Type B pancreatic cell (in vitro differentiated cells): ENCODE measurements around the gene MYH8. TPM values are rescaled to one million over a fixed set of nuclear protein-coding genes. Genes with fewer than 3 reads are reported as not detected.

Experiments
- DNase-seq: peaks from one replicate; pipeline ENCODE4 v3.0.0; 2021; ENCODE audit warnings: mixed read lengths; ENCODE audit not compliant: unreplicated experiment; ENCODE audit errors: extremely low spot score
- H3K27ac Mint-ChIP-seq: 2 replicates; pipeline ENCODE4 v1.8.0; 2021; ENCODE audit warnings: mild to moderate bottlenecking, mixed read lengths
- H3K27me3 Mint-ChIP-seq: 2 replicates; pipeline ENCODE4 v1.8.0; 2021; ENCODE audit warnings: mixed read lengths
- H3K36me3 Mint-ChIP-seq: 2 replicates; pipeline ENCODE4 v1.8.0; 2021; ENCODE audit warnings: mixed read lengths
- H3K4me1 Mint-ChIP-seq: one replicate; pipeline ENCODE4 v1.8.0; 2021; ENCODE audit warnings: mixed read lengths; ENCODE audit not compliant: unreplicated experiment
- H3K4me3 Mint-ChIP-seq: 2 replicates; pipeline ENCODE4 v1.8.0; 2021; ENCODE audit warnings: mild to moderate bottlenecking, mixed read lengths
- H3K9me3 Mint-ChIP-seq: 2 replicates; pipeline ENCODE4 v1.8.0; 2021; ENCODE audit warnings: mixed read lengths
- CTCF ChIP-seq: fragments of 200-600 bp; sonication (generic); conservative IDR thresholded peaks from 2 replicates; pipeline ENCODE4 v1.5.0; 2021; ENCODE audit warnings: antibody characterized with exemption, mild to moderate bottlenecking
- total RNA-seq: library from RNA; stranded (reverse); gene quantifications from 2 replicates; pipeline ENCODE4 v1.2.1, GENCODE V29; 2021; ENCODE audit warnings: low replicate concordance

Gene MYH8
- total RNA-seq, 1 donor from 2014 or later: 0.68 TPM

GRCh38 chr17:10457952-10458351 is 36.2 kb upstream of the MYH8 start:
- peaks cover 68% of the 10 kb centered on the region for H3K27me3 Mint-ChIP-seq
- H3K4me3 Mint-ChIP-seq: no peak overlapping the region
- no peak for DNase-seq
- no peaks in the 10 kb centered on the region for H3K9me3 Mint-ChIP-seq
- H3K4me1 Mint-ChIP-seq: no peaks in the 10 kb centered on the region
- H3K27ac Mint-ChIP-seq: no peak overlapping the region
- H3K36me3 Mint-ChIP-seq: no peaks in the 10 kb centered on the region
- TF ChIP-seq CTCF: no peak

GRCh38 chr17:10447026-10447931 is 25.5 kb upstream of the MYH8 start:
- peaks cover 43% of the 10 kb centered on the region for H3K27me3 Mint-ChIP-seq
- H3K4me3 Mint-ChIP-seq: no peak overlapping the region
- TF ChIP-seq CTCF: no peak
- no peaks in the 10 kb centered on the region for H3K4me1 Mint-ChIP-seq
- no peak for DNase-seq
- no peak overlapping the region for H3K27ac Mint-ChIP-seq
- H3K9me3 Mint-ChIP-seq: no peaks in the 10 kb centered on the region
- H3K36me3 Mint-ChIP-seq: no peaks in the 10 kb centered on the region

- Mint-ChIP-seq H3K36me3 (no peaks in the 10 kb centered on the region), H3K27me3 (peaks cover 28% of the 10 kb centered on the region), H3K4me1 (no peaks in the 10 kb centered on the region), H3K4me3 (no peak overlapping the region), H3K27ac (no peak overlapping the region), H3K9me3 (no peaks in the 10 kb centered on the region)
- no peak for DNase-seq
- no peak for TF ChIP-seq CTCF
Observed at GRCh38 chr17:10439816-10440215, 18.1 kb upstream of the MYH8 start.

GRCh38 chr17:10435096-10435495 is 13.3 kb upstream of the MYH8 start:
- no peaks in the 10 kb centered on the region for H3K9me3 Mint-ChIP-seq
- no peak overlapping the region for H3K4me3 Mint-ChIP-seq
- H3K27ac Mint-ChIP-seq: no peak overlapping the region

GRCh38 chr17:10429421-10430045 is 7.8 kb upstream of the MYH8 start:
- TF ChIP-seq CTCF: no peak
- peaks cover 11% of the 10 kb centered on the region for H3K27me3 Mint-ChIP-seq
- no peaks in the 10 kb centered on the region for H3K9me3 Mint-ChIP-seq
- H3K36me3 Mint-ChIP-seq: no peaks in the 10 kb centered on the region
- H3K4me1 Mint-ChIP-seq: no peaks in the 10 kb centered on the region
- no peak overlapping the region for H3K27ac Mint-ChIP-seq
- H3K4me3 Mint-ChIP-seq: no peak overlapping the region
- DNase-seq: no peak

More at GRCh38 chr17:10435096-10435495, 13.3 kb upstream of the MYH8 start:
- Mint-ChIP-seq H3K36me3 (no peaks in the 10 kb centered on the region), H3K27me3 (peaks cover 16% of the 10 kb centered on the region), H3K4me1 (no peaks in the 10 kb centered on the region)
- no peak for TF ChIP-seq CTCF
- DNase-seq: no peak
